HK-2 (cell line): ENCODE data around the gene CIZ1.

ENCODE experiments used
- DNase-seq: peaks from one replicate; pipeline ENCODE4 v3.0.0-alpha.2; 2018; ENCODE audit not compliant: unreplicated experiment

CIZ1 gene

DNA sequence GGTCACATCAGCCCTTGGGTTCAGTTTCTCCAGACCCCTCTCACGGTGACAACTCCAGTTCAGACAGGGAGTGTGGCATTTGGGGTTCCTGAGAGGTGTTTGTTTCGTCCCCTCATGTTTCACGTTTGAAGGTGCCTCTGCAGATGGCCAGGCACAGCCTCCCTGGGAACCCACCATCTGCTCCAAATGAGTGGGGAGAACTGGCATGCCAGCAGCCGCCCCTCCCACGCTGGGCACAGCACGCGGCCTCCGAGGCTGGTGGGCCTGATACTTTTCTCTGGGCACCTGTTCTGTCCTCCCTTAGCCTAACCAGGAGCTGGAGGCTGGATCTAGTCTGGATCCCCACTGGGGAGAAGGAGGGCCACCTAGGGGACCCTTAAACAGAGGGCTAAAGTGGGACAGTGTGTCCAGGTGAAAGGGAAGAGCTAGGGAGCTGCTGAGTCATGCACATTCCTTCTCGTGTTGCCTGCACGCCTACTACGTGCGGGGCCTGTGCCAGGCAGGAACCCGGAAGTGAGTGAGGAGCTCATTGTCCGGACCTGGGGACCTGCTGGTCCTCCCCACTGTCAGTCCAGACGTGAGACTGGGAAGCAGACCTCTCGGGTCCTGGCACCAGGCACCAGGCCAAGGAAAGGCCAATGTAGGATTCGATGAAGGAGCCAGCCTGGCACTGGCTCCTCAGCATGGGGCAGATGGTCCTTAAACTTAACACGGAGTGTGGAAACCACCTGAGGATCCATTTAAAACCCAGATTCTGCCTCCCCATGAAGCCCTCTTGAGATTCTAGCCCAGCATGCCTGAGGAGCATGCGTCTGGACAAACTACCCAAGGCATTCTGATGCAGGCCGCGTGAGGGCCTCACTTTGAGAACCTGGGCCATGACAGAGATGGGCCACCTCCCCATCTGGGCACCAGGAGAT, 23.5 kb upstream of the CIZ1 start:
- no peak for DNase-seq

GRCh38 chr9:128213746-128214497, 22.6 kb upstream of the CIZ1 start:
- DNase-seq: no peak

- no peak for DNase-seq
Measured at GRCh38 chr9:128211981-128212281, 20.6 kb upstream of the CIZ1 start.

GRCh38 chr9:128211186-128211980, 20.0 kb upstream of the CIZ1 start:
- peak; percentile 85 for DNase-seq

DNA sequence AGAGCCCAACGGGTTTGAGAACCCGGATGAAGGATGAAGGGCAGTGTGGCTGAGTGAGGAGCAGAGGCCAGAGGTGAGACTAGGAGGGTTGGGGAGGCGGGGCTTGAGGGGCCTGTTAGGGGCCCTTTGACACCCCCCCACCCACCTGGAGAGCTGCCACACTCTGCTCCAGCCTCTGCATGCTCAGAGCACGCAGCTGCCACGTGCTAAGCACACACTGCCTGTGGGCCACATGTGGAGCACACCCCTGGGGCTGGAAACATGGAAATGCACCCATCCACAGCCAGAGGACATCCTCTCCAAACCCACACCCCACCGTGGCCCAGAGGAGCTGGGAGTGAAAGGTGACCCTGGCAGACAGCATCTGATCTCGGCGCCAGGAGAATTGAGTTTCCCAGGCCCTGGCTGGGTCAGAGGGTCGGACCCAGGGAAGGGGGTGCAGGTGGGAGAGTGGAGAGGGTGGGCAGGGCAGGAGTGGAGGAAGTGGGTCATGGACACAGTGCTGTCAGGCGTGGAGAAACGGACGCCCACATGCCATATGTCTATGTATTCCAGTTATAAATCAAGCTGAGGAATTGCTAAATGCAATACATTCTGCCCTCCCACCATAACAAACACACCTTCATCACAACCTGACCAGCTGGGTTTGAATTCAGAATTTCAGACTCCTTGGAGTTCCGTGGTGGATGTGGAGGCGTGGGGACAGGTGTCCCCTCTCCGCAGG, 17.7 kb upstream of the CIZ1 start:
- DNase-seq: no peak

GRCh38 chr9:128208386-128208785, 17.0 kb upstream of the CIZ1 start:
- no peak for DNase-seq

GRCh38 chr9:128206916-128207910, 15.8 kb upstream of the CIZ1 start:
- DNase-seq: no peak

DNA sequence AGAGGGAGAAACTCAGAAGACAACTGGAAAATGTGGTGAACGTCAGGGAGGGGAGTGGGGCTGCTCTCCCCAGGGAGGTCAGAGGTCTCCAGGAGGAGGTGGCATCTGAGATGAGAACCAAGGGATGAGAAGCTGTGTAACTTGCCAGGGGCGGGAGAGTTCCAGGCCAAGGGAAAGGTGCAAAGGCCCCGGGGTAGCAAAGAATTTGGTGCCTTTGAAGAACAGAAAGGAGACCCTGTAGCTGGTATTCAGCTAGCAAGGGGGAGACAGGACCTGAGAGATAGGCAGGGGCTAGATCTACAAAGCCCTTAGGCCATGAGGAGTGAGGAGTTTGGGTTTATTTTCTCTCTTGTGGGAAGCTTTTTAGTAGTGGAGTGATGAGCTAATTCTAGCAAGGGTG, 15.1 kb upstream of the CIZ1 start:
- no peak for DNase-seq

GRCh38 chr9:128205296-128205944, 14.0 kb upstream of the CIZ1 start:
- DNase-seq: no peak

- DNase-seq: no peak
Measured at GRCh38 chr9:128204858-128205257, 13.5 kb upstream of the CIZ1 start.

DNA sequence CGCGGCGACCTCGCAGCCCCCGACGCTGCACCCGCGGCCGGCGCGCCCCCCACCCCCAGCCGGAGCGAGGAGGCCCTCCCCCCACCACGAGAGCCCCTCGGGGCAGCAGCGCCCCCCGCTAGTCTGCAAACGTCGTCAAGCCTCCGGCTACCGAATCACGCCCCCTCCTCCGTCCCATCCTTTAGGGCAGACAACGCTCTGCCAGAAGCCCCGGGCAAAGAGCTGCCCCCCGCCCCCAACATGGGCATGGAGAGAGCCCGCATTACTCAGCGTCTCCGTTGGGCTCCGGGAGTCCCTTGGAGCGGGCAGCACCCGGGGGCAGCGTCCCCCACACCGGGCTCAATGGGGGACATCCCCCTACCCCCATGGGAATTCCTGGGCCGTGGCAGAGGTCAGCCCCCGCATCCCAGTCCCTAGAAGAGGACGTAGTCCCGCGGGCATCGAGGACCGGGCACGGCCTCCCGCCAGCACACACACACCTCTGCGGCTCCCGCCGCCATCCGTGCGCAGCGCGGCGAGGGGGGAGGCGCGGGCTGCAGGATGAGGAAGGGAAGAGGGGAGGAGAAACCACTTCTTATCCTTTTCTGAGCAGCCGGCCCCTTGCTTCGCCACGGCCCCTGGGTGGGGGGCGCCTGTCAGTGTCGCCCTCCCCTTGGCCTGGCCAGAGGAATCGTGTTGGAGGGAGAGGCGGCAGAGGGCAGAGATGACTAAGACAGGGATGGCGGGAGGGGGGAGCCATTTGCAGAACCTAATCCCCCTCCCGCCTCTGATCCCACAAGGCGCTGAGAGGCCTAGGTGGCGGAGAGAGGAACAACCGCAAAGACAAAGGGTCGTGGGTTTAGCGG, 12.6 kb upstream of the CIZ1 start:
- DNase-seq: peak; percentile 79

GRCh38 chr9:128203024-128203706, 11.8 kb upstream of the CIZ1 start, which contains the start of gene DNM1:
DNM1 (plus strand) TSS chr9:128203379; CDS start chr9:128203471, 92 bp downstream.
- DNase-seq: peak; percentile 72

GRCh38 chr9:128202648-128203023, 11.3 kb upstream of the CIZ1 start:
- no peak for DNase-seq

DNA sequence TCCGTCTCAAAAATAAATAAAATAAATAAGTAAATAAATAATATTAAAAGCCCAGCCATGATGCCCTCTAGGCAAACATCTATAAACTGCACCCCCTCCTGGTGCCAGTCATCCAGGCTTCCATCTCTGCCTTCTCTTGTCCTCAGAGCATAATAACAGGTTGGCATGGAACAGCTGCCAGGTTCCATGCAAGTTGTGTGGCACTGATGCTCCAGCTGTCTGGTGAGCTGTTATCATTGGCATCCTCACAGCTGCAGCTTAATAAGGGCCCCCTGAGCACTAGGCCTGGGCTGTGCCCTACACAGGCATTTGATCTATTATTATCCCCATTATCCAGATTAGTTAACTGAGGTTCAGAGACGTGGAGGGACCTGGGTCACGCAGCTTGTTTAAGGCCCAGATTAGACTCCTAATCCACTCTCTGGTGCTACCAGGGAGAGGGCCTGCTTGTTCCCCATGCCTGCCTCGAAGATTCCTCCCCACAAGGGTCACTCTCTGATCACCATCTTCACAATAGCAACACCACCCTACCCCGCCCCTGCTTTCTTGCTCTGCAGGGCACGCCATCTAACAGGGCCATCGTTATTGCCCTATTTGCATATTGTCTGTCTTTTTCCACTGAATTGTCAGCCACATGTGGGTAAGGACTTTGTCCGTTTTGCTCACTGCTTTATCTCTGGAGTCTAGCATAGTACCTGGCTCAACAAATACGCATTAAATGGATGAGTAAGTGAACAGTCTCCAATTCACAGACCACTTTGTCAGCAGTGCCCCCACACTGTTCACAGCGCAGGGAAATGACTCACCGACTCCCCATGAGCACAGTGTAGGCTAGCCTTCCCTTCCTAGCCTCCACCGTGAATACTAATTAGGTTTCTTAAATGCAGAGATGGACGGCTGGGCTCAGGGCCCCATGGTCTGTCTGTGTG, 10.3 kb upstream of the CIZ1 start:
- DNase-seq: no peak

DNA sequence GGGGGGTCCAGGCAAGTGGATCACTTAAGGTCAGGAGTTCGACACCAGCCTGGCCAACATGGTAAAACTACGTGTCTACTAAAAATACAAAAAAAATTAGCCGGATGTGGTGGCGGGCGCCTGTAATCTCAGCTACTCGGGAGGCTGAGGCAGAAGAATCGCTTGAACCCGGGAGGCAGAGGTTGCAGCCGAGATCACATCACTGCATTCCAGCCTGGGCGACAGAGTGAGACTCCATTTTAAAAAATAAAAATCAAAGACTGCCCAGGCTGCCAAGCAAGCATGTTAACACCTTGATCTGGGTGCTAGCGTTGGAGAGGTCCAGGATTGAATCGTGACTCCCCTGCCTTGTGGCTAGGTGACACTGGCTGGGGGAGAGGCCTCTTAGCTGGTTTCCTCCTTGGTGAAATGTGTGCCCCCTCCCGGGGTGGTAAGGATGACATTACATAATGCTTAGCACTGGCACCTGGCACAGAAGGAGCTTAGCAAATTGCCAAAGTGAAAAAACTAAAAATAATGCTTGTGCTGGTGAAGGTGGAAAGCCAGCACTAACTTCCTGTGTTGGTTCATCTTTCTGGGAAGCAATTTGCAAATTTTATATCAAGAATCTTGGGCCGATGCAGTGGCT, 2.2 kb upstream of the CIZ1 start:
- DNase-seq: no peak

GRCh38 chr9:128192601-128193371, 1.4 kb upstream of the CIZ1 start:
- peak; percentile 98 for DNase-seq
